Activated CD8-positive, alpha-beta memory T cell treated with anti-CD3 and anti-CD28 coated beads for 4 hours (primary cell): ENCODE measurements around the gene E2F4.

Experiments used
- DNase-seq, 2 donors: peaks; one replicate each; pipeline ENCODE4 v3.0.0-alpha.2; 2020; ENCODE audit warnings: low read depth in 2 of 2

The E2F4 gene

DNA sequence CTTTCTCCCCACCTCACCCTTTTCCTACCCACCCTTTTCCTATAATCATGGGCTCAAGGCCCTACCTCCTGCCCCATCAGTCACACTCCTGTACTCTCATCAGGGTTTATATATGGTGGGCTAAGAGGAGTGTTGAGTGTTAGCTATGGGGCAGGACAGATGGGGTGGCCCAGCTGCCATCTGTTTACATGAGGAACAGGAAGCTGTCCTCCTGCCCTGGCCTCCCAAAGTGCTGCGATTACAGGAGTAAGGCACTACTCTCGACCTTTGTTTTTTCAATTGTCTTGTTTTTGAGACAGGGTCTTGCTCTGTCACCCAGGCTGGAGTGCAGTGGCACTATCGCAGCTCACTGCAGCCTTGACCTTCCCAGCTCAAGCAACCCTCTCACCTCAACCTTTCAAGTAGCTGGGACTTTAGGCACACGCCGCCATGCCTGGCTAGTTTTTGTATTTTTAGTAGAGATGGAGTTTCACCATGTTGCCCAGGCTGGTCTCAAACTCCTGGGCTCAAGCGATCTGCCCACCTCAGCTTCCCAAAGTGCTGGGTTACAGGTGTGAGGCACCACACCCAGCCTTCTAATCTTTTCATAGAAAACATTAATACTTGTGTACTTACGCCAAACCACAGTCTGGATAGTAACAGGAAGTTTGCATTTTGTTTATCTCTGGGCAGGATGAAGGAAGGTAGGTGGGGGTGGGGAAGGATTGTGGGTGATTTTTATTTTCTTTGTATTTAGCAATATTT, 33.9 kb upstream of the E2F4 start:
- DNase-seq: no peak

DNA sequence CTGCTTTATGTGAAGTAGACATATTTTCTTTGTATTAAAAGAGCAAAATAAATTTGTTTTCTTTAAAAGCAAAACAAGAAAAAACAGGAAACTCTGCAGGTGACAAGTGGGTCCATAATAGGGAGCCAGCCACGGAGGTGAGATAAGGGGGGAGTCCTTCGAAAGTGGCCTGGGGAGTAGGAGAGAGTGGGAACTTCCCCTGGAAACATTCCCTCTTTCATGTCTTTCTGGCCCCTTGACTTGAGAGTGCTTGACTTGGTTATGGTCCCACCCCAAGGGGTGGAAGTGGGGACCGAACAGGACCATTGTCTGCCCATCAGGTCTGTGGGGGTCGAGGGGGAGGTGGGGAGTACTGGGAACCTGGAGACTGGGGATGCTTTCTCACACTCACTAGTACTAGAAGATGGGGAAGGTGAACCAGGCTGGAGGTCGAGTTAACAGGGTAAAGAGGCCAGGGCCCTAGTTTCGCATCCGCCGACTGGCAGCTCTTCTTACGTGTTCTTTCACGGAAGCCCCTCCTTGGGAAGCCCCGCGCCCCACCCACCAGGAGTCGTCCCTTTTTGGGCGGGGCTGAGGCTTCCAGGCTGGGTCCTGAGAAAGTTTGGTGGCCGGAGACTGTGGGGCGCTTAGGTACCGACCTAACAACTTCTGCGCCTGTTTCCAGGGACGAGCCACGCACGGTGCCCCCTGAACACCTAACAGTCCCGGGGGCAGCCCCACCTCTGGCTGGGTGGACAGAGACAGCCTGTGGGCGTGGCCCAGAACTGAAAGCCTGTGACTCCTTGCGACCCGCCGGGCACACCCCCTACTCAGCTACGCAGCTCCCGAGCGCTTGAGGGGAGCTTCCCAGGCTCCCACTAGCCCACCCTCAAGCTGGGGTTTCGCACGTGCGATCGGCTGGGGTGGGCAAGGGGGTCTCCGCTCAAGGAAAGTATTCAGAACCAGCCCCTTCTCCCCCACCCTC, 33.0 kb upstream of the E2F4 start:
- DNase-seq: peak; percentile 51 to 68

GRCh38 chr16:67161595-67162058, 30.3 kb upstream of the E2F4 start:
- no peak for DNase-seq

- DNase-seq: no peak
These were observed 29.3 kb upstream of the E2F4 start for GRCh38 chr16:67162506-67163163.

DNA sequence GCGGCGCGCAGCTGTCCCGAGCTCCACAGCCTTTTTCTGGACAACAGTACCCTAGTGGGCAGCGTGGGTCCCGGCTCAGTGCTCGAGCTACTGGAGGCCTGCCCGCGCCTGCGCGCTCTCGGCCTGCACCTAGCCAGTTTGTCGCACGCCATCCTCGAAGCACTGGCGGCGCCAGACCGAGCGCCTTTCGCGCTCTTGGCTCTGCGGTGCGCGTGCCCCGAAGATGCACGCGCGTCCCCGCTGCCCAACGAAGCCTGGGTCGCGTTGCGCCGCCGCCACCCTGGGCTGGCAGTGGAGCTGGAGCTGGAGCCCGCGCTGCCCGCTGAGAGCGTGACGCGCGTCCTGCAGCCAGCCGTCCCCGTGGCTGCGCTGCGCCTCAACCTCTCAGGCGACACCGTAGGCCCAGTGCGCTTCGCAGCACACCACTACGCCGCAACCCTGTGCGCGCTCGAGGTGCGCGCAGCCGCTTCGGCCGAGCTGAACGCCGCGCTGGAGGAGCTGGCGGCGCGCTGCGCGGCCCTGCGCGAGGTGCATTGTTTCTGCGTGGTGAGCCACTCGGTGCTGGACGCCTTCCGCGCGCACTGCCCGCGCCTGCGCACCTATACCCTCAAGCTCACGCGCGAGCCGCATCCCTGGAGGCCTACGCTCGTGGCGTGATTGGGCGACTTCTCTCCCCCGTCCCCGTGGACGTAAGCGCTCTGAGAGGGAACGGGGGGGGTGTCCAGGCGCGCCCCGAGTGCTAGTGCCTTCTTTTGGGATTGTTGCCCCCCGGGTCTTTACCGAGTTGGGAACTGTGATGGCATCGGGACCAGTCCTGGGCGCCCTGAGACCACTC, 28.6 kb upstream of the E2F4 start:
- DNase-seq: no peak

GRCh38 chr16:67163999-67164558, 27.9 kb upstream of the E2F4 start:
- no peak for DNase-seq

GRCh38 chr16:67164599-67165061, 27.3 kb upstream of the E2F4 start, which contains the start of gene HSF4:
HSF4 (plus strand) TSS chr16:67164745; CDS start chr16:67164812, 67 bp downstream.
- DNase-seq: no peak

DNA sequence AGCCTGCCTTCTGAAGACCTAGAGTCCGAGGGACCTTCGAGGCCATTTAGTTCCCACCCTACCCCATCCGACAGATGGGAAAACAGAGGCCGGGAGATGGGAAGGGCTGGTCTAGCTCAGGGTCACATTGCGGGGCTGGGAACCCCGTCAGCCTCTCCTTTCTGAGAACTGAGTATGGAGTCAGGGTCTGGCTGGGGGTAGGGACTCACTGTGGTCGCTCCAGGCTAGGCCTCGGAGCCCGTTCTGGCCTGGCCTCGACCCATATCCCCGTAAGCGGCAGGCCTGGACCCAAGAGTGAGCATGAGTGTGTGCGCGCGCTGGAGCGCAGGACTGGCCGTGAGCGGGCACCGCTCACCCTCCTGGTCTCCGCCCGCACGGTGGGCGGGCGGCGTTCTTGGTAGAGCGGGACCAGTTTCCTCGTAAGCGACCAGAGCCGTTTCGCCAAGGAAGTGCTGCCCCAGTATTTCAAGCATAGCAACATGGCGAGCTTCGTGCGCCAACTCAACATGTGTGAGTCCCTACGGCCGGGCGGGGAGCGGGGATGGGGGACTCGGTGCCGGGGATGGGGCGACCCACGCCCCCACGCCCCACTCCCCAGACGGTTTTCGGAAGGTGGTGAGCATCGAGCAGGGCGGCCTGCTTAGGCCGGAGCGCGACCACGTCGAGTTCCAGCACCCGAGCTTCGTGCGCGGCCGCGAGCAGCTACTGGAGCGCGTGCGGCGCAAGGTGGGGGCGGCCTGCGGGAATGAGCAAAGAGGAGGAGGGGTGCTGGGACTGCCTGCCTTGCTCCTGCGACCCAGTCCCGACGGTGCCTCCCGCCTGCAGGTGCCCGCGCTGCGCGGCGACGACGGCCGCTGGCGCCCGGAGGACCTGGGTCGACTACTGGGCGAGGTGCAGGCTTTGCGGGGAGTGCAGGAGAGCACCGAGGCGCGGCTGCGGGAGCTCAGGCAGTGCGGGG, 26.6 kb upstream of the E2F4 start:
- no peak for DNase-seq

GRCh38 chr16:67166110-67166547, 25.8 kb upstream of the E2F4 start:
- no peak for DNase-seq

GRCh38 chr16:67166598-67167168, 25.3 kb upstream of the E2F4 start:
- no peak for DNase-seq

- no peak for DNase-seq
These were observed 24.4 kb upstream of the E2F4 start for GRCh38 chr16:67167588-67167987.

DNA sequence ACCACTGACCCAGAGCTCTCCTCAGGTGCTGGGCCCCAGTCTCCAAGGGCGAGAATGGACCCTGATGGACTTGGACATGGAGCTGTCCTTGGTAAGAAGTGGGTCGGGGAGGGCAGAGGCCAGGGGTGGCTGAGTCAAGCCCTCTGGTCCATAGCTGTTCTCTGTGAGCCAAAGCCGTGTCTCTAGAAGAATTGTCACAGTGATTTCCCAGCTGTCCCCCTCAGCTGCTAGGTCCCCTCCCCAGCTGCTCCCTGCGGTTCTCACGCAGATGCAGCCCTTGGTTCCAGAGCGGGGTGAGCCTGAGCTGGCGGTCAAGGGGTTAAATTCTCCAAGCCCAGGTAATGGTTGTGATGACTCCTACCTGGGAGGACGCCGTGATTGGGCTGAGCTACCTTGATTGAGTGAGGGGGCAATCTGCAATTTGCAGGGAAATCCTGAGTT, 22.9 kb upstream of the E2F4 start:
- DNase-seq: no peak

GRCh38 chr16:67169642-67170167, 22.2 kb upstream of the E2F4 start:
- DNase-seq: no peak

GRCh38 chr16:67170168-67170948, 21.6 kb upstream of the E2F4 start, which contains the start of gene NOL3:
NOL3 (plus strand) TSS chr16:67170538.
- DNase-seq: no peak

- DNase-seq: no peak
These were observed 20.9 kb upstream of the E2F4 start for GRCh38 chr16:67170949-67171649.

DNA sequence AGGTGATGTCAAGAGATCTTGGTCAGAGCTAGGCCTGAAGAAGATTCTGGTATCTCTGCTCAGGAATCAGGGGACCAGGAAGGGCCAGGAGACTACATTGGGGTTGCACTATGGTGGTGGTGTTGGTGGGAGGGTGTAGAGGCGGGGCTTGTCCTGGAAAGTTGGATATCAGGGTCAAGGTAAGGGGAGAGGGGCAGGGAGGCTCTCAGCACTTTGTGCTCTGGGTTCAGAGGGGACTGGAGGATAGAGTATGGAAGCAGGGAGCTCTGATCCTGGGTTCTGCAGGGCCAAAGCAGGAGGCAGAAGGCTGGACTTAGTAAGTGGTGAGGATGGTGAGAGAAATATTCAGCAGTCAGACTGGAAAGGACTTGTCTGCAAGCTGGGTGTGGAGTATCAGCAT, 18.6 kb upstream of the E2F4 start:
- no peak for DNase-seq
